ENCODE results near the gene MAL. TPM values are rescaled to one million over a fixed set of nuclear protein-coding genes. Genes with fewer than 3 reads are reported as not detected.

MAL gene
- polyA plus RNA-seq, 1 of the 3 experiments (the other 2 are of a cell fraction), result not detected

- Histone ChIP-seq H3K4me3 (ENCODE audit: low read depth in 2 of 2, low read length in 1 of 2) (no peak overlapping the region), H3K4me2 (no peak overlapping the region), H3K27ac (ENCODE audit: low read depth in 2 of 2, low read length in 1 of 2) (no peak overlapping the region), H3K9ac (no peak overlapping the region), H2AFZ (ENCODE audit: low read depth) (no peak overlapping the region), H3F3A (replicated peaks; ENCODE audit: insufficient read depth) (no peaks in the 10 kb centered on the region), H3K36me3 (replicated peaks in 1 of 2; ENCODE audit: control insufficient read depth in 1 of 2, insufficient read depth in 2 of 2, low read length in 1 of 2) (no peaks in the 10 kb centered on the region), H3K9me3 (no peaks in the 10 kb centered on the region), H3K79me2 (ENCODE audit: insufficient read depth) (no peaks in the 10 kb centered on the region), H3K9me2 (no peaks in the 10 kb centered on the region), H3K27me3 (ENCODE audit: insufficient read depth) (peaks cover 85% of the 10 kb centered on the region), H4K20me1 (ENCODE audit: insufficient read depth) (no peaks in the 10 kb centered on the region), H3K4me1 (ENCODE audit: control insufficient read depth in 1 of 2, insufficient read depth in 2 of 2, low read depth in 1 of 2, low read length in 1 of 2) (peaks cover 0 to 2% of the 10 kb centered on the region in 2 experiments; a peak in 1 of 4 replicates)
- POLR2A ChIA-PET, result no interaction called here
- TF ChIP-seq GABPA (IDR thresholded peaks at IDR 0.05; ENCODE audit: low read depth) (no peak), FOSL2 (IDR thresholded peaks at IDR 0.05; ENCODE audit: borderline replicate concordance, low read depth) (no peak), GATA2 (CRISPR knock-in tag; IDR thresholded peaks at IDR 0.05) (no peak), EP300 (IDR thresholded peaks at IDR 0.05; ENCODE audit: borderline replicate concordance in 1 of 2, low read depth in 1 of 2, low read length in 1 of 2) (no peak), EZH2phosphoT487 (IDR thresholded peaks at IDR 0.05; ENCODE audit: borderline replicate concordance, low read depth) (no peak), POLR2AphosphoS5 (IDR thresholded peaks at IDR 0.05; ENCODE audit: low read depth, low read length) (no peak), TAF1 (IDR thresholded peaks at IDR 0.05; ENCODE audit: borderline replicate concordance, low read depth, low read length) (no peak), USF2 (IDR thresholded peaks at IDR 0.05; ENCODE audit: borderline replicate concordance, low read depth, low read length) (no peak), PBX3 (IDR thresholded peaks at IDR 0.05) (no peak), YY1 (IDR thresholded peaks at IDR 0.05; ENCODE audit: low read depth) (no peak), NRF1 (IDR thresholded peaks at IDR 0.05; ENCODE audit: low read depth, low read length) (no peak), MAX (IDR thresholded peaks at IDR 0.05; ENCODE audit: low read depth) (no peak), CHD2 (IDR thresholded peaks at IDR 0.05; ENCODE audit: low read length, partially characterized antibody) (no peak), ZBTB33 (IDR thresholded peaks at IDR 0.05; ENCODE audit: borderline replicate concordance, low read depth) (no peak), TCF12 (IDR thresholded peaks at IDR 0.05) (no peak), RAD21 (IDR thresholded peaks at IDR 0.05; ENCODE audit: low read length) (no peak), MXI1 (IDR thresholded peaks at IDR 0.05; ENCODE audit: low read depth, low read length) (no peak), RXRA (IDR thresholded peaks at IDR 0.05; ENCODE audit: borderline replicate concordance, low read depth) (no peak), ELF1 (IDR thresholded peaks at IDR 0.05) (no peak)
- DNase-seq, result no peak
- CTCF ChIA-PET, result interaction anchor here (0.7 to 6.0 kb wide), 21 partner anchors 8 to 137 kb away, joined by 3 to 61 read pairs (median 9); partner anchors contain the start of genes MRPS5 and ZNF514
- 51% methylated on average over 4 of the region's 4 CpGs for WGBS (ENCODE audit: low lambda C conversion rate)
Observed at GRCh38 chr2:95021847-95022246, 3.7 kb upstream of the MAL start.

All from SK-N-SH (cell line).